GM18951 (cell line): ENCODE measurements around the gene COL18A1.
"Not testable (repeated sequence)": the region's sequence is repeated elsewhere in the genome, so short reads cannot be mapped to it uniquely, and the experiment has no call there.

Experiments used
- POLR2A ChIP-seq: IDR thresholded peaks from 4 replicates; pipeline ENCODE4 v1.6.1; 2011; ENCODE audit warnings: mild to moderate bottlenecking; ENCODE audit not compliant: insufficient read length, insufficient read depth; ENCODE audit errors: extremely low read depth
- in situ Hi-C: fragments of 300-500 bp; cut with MboI; formaldehyde crosslinking; loops from one replicate; pipeline ENCODE4 v1.12.0; 2022; ENCODE audit warnings: low sequenced_read_pairs, mixed read lengths, inconsistent platforms; ENCODE audit not compliant: unreplicated experiment

The COL18A1 gene

GRCh38 chr21:45558044-45558721 is 153.2 kb downstream of the COL18A1 start:
- in situ Hi-C loops = no loop called here
- no peak for TF ChIP-seq POLR2A

GRCh38 chr21:45559216-45560105 is 154.5 kb downstream of the COL18A1 start:
- in situ Hi-C loops = no loop called here

GRCh38 chr21:45560106-45561021 is 155.4 kb downstream of the COL18A1 start:
- in situ Hi-C loops = no loop called here
- TF ChIP-seq POLR2A = no peak

More at GRCh38 chr21:45559216-45560105, 154.5 kb downstream of the COL18A1 start:
- TF ChIP-seq POLR2A = no peak

GRCh38 chr21:45561241-45561640 is 156.3 kb downstream of the COL18A1 start:
- in situ Hi-C loops = not testable (repeated sequence)

GRCh38 chr21:45562402-45562801 is 157.4 kb downstream of the COL18A1 start:
- in situ Hi-C loops = no loop called here
- no peak for TF ChIP-seq POLR2A

- in situ Hi-C loops = no loop called here
- no peak for TF ChIP-seq POLR2A
Observed at GRCh38 chr21:45562965-45563364, 158.0 kb downstream of the COL18A1 start.
